Activated CD4-positive, alpha-beta memory T cell treated with anti-CD3 and anti-CD28 coated beads, Interleukin-2, amount 10 ng/mL, durations not matched to agents 7 days and 5 days (primary cell): Measurements from ENCODE around the gene JAKMIP1. TPM values are rescaled to one million over a fixed set of nuclear protein-coding genes. Genes with fewer than 3 reads are reported as not detected.
A peak's percentile ranks its signal among the peaks of the same experiment; 100 is the strongest.

Experiments
- CTCF ChIA-PET: fragments of 350-600 bp; sonication (Branson Sonifier 250); formaldehyde crosslinking; loops from one replicate; lab custom pipeline; 2021; ENCODE audit warnings: antibody characterized with exemption, inconsistent platforms; lab: Charles Lee
- POLR2A ChIA-PET: fragments of 350-600 bp; sonication (Branson Sonifier 250); formaldehyde crosslinking; loops from one replicate; lab custom pipeline; 2021; ENCODE audit warnings: antibody characterized with exemption; lab: Charles Lee
- DNase-seq: peaks from one replicate; pipeline ENCODE4 v3.0.0-alpha.2; 2020
- H3K27ac Mint-ChIP-seq: one replicate; pipeline ENCODE4 v1.8.0; 2021; ENCODE audit warnings: mild to moderate bottlenecking, mixed read lengths
- H3K27me3 Mint-ChIP-seq: one replicate; pipeline ENCODE4 v1.8.0; 2021; ENCODE audit warnings: mixed read lengths
- H3K36me3 Mint-ChIP-seq: one replicate; pipeline ENCODE4 v1.8.0; 2021; ENCODE audit warnings: low read depth, mixed read lengths
- H3K4me1 Mint-ChIP-seq: one replicate; pipeline ENCODE4 v1.8.0; 2021; ENCODE audit warnings: mixed read lengths
- H3K4me3 Mint-ChIP-seq: one replicate; pipeline ENCODE4 v1.8.0; 2021; ENCODE audit warnings: mild to moderate bottlenecking, mixed read lengths
- H3K9me3 Mint-ChIP-seq: one replicate; pipeline ENCODE4 v1.8.0; 2021; ENCODE audit warnings: mixed read lengths
- total RNA-seq, 2 experiments: library from RNA; stranded (reverse); gene quantifications; one replicate each; pipeline ENCODE4 v1.2.3, GENCODE V29; 2021

Gene JAKMIP1
- total RNA-seq, 2 experiments from 2014 or later = 43.8 to 44.4 TPM

- Mint-ChIP-seq H3K36me3 (no peaks in the 10 kb centered on the region), H3K9me3 (no peaks in the 10 kb centered on the region), H3K27me3 (no peaks in the 10 kb centered on the region), H3K27ac (no peak overlapping the region), H3K4me3 (no peak overlapping the region), H3K4me1 (no peaks in the 10 kb centered on the region)
- CTCF ChIA-PET = interaction anchor here (0.7 to 3.6 kb wide), 4 partner anchors 9 to 137 kb away, joined by 3 to 19 read pairs (median 3); no protein-coding TSS in a partner anchor
- POLR2A ChIA-PET = interaction anchor here (0.8 kb wide), 1 partner anchor 22 kb away, joined by 3 read pairs; no protein-coding TSS in a partner anchor
- DNase-seq = peak; percentile 49
Measured at GRCh38 chr4:6019316-6020263, 180.8 kb downstream of the JAKMIP1 start.

GRCh38 chr4:6018331-6018730, 182.0 kb downstream of the JAKMIP1 start, which contains the start of gene C4orf50:
TSS of gene C4orf50 (minus strand) at chr4:6018431.
- no peaks in the 10 kb centered on the region for H3K4me1 Mint-ChIP-seq
- ChIA-PET POLR2A (no interaction called here), CTCF (interaction anchor here (3.6 kb wide), 1 partner anchor 19 kb away, joined by 19 read pairs; no protein-coding TSS in a partner anchor)
- H3K36me3 Mint-ChIP-seq = no peaks in the 10 kb centered on the region
- no peak within 1 kb of the TSS for H3K27ac Mint-ChIP-seq
- no peak for DNase-seq
- H3K9me3 Mint-ChIP-seq = no peaks in the 10 kb centered on the region
- H3K4me3 Mint-ChIP-seq = no peak within 1 kb of the TSS
- no peaks in the 10 kb centered on the region for H3K27me3 Mint-ChIP-seq

- Mint-ChIP-seq H3K36me3 (no peaks in the 10 kb centered on the region), H3K9me3 (no peaks in the 10 kb centered on the region), H3K4me1 (no peaks in the 10 kb centered on the region), H3K27ac (no peak overlapping the region), H3K27me3 (no peaks in the 10 kb centered on the region), H3K4me3 (no peak overlapping the region)
- no peak for DNase-seq
- ChIA-PET POLR2A (no interaction called here), CTCF (no interaction called here)
Measured at GRCh38 chr4:6017800-6018199, 182.5 kb downstream of the JAKMIP1 start.

DNA sequence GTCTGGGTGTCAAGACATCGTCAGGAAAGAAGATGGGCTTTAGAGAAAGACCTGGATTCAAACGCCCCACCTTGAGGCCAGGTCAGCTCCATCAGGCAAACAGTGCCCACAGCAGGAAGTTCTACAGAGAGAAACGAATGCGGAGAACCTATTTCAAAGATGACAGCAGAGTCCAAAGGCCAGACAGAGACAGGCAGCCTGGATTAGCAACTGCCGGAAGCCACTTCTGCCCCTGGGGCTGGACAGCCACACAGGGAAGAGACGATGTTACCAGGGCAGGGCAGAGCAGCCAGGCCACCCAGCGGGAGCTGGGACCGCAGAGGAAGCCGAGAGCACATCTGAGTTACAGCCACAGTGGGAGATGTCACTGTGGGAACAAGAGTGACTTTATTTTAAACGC, 183.3 kb downstream of the JAKMIP1 start:
- ChIA-PET CTCF (no interaction called here), POLR2A (no interaction called here)
- DNase-seq = no peak
- H3K4me1 Mint-ChIP-seq = no peaks in the 10 kb centered on the region
- no peak overlapping the region for H3K4me3 Mint-ChIP-seq
- no peak overlapping the region for H3K27ac Mint-ChIP-seq
- H3K9me3 Mint-ChIP-seq = no peaks in the 10 kb centered on the region
- no peaks in the 10 kb centered on the region for H3K27me3 Mint-ChIP-seq
- H3K36me3 Mint-ChIP-seq = no peaks in the 10 kb centered on the region

GRCh38 chr4:6013564-6013963, 186.8 kb downstream of the JAKMIP1 start:
- ChIA-PET POLR2A (no interaction called here), CTCF (interaction anchor here (0.7 kb wide), 1 partner anchor 37 kb away, joined by 3 read pairs; no protein-coding TSS in a partner anchor)
- no peak for DNase-seq
- peaks cover 15% of the 10 kb centered on the region for H3K27me3 Mint-ChIP-seq
- no peak overlapping the region for H3K27ac Mint-ChIP-seq
- no peaks in the 10 kb centered on the region for H3K36me3 Mint-ChIP-seq
- H3K9me3 Mint-ChIP-seq = no peaks in the 10 kb centered on the region
- H3K4me1 Mint-ChIP-seq = no peaks in the 10 kb centered on the region
- H3K4me3 Mint-ChIP-seq = no peak overlapping the region

GRCh38 chr4:6012200-6012599, 188.1 kb downstream of the JAKMIP1 start:
- ChIA-PET POLR2A (no interaction called here), CTCF (interaction anchor here (1.0 to 1.6 kb wide), 4 partner anchors 9 to 318 kb away, joined by 3 to 5 read pairs (median 4); no protein-coding TSS in a partner anchor)
- Mint-ChIP-seq H3K9me3 (no peaks in the 10 kb centered on the region), H3K27ac (no peak overlapping the region), H3K4me3 (no peak overlapping the region), H3K4me1 (no peaks in the 10 kb centered on the region), H3K36me3 (no peaks in the 10 kb centered on the region), H3K27me3 (peaks cover 20% of the 10 kb centered on the region)
- no peak for DNase-seq

DNA sequence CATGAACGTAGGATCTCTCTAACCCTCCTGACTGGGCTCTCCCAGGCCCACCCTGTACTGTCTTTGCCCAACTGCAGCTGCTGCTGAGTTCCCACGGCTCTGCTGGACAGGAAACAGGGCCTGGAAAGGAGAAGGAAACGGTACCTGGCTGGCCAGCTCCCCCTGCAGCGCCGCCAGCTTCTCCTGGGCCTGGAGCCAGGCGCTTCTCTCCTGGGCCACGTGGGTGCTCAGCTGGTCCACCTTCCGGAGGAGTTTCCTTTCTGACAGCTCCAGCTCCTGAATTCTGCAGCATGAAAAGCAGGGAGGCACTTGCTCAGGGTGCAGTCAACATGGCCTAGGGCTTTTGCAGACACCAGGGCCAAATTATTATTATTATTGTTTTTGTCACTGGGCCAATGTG, 188.7 kb downstream of the JAKMIP1 start:
- Mint-ChIP-seq H3K27me3 (peaks cover 22% of the 10 kb centered on the region), H3K9me3 (no peaks in the 10 kb centered on the region), H3K27ac (no peak overlapping the region), H3K36me3 (no peaks in the 10 kb centered on the region), H3K4me1 (no peaks in the 10 kb centered on the region), H3K4me3 (no peak overlapping the region)
- CTCF ChIA-PET = interaction anchor here (1.0 to 1.6 kb wide), 4 partner anchors 10 to 319 kb away, joined by 3 to 5 read pairs (median 4); no protein-coding TSS in a partner anchor
- no peak for DNase-seq
- POLR2A ChIA-PET = no interaction called here

GRCh38 chr4:6011271-6011671, 189.1 kb downstream of the JAKMIP1 start:
- no peaks in the 10 kb centered on the region for H3K36me3 Mint-ChIP-seq
- H3K27me3 Mint-ChIP-seq = peaks cover 26% of the 10 kb centered on the region
- POLR2A ChIA-PET = no interaction called here
- no peaks in the 10 kb centered on the region for H3K9me3 Mint-ChIP-seq
- no peaks in the 10 kb centered on the region for H3K4me1 Mint-ChIP-seq
- CTCF ChIA-PET = interaction anchor here (1.0 to 3.0 kb wide), 3 partner anchors 9 to 319 kb away, joined by 3 to 16 read pairs (median 5); no protein-coding TSS in a partner anchor
- DNase-seq = no peak
- H3K4me3 Mint-ChIP-seq = no peak overlapping the region
- no peak overlapping the region for H3K27ac Mint-ChIP-seq

- Mint-ChIP-seq H3K27ac (no peak overlapping the region), H3K27me3 (peaks cover 26% of the 10 kb centered on the region), H3K9me3 (no peaks in the 10 kb centered on the region), H3K4me3 (no peak overlapping the region), H3K4me1 (no peaks in the 10 kb centered on the region), H3K36me3 (no peaks in the 10 kb centered on the region)
- ChIA-PET POLR2A (no interaction called here), CTCF (interaction anchor here (1.0 to 3.0 kb wide), 3 partner anchors 9 to 320 kb away, joined by 3 to 16 read pairs (median 5); no protein-coding TSS in a partner anchor)
- no peak for DNase-seq
Measured at GRCh38 chr4:6010789-6011188, 189.6 kb downstream of the JAKMIP1 start.

DNA sequence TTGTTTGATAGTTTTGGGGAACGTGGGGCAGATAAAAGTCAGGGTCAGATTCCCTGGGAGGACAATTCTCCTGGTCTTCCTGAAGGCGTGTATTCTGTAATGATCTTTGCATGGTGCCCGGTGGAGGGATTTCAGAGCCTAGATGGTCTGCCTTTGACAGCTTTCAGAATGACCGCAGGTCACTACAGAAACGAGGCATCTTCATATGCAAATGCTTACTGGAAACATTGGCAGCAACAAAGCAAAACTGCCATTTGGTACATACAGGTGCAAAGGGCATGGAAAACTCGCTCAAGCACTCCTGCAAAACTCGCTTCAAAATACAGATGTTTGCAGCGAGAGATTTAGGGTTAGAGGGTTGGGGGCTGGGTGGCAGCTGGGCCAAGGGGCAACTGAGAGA, 190.9 kb downstream of the JAKMIP1 start:
- DNase-seq = no peak
- H3K4me3 Mint-ChIP-seq = no peak overlapping the region
- CTCF ChIA-PET = interaction anchor here (3.0 kb wide), 1 partner anchor 11 kb away, joined by 16 read pairs; no protein-coding TSS in a partner anchor
- H3K36me3 Mint-ChIP-seq = no peaks in the 10 kb centered on the region
- peaks cover 26% of the 10 kb centered on the region for H3K27me3 Mint-ChIP-seq
- H3K9me3 Mint-ChIP-seq = no peaks in the 10 kb centered on the region
- no peak overlapping the region for H3K27ac Mint-ChIP-seq
- H3K4me1 Mint-ChIP-seq = no peaks in the 10 kb centered on the region
- POLR2A ChIA-PET = no interaction called here

DNA sequence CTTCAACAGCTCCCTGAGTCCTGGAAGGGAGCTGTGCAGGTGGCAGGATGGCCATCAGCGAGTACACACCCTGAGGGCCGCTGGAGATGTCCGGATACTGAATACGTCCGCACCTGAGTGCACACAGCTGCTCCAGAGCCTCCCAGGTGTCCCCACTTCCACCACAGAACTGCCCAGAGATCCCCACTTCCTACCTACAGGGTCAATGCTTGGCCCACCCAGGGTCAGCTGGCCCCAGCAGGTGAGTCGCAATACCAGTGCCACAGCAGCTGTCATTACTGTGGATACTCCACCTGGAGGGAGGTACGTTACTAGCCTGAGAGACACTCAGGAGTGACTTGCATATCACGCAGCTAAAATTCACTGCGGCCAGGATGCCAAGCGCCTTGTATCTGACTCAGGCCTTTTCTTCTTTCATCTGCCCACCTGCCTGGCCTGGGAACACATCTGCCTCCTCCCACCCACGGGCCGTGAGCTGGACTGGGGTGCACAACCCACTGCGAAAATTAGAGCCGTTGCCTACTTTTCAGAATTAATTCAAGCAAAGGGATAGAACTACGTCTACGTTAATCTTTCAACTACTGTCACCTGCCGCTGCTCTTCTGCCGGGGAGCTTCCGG, 191.5 kb downstream of the JAKMIP1 start:
- DNase-seq = no peak
- Mint-ChIP-seq H3K4me1 (no peaks in the 10 kb centered on the region), H3K36me3 (no peaks in the 10 kb centered on the region), H3K9me3 (no peaks in the 10 kb centered on the region), H3K4me3 (no peak overlapping the region), H3K27me3 (peaks cover 26% of the 10 kb centered on the region), H3K27ac (no peak overlapping the region)
- POLR2A ChIA-PET = no interaction called here
- CTCF ChIA-PET = interaction anchor here (3.0 kb wide), 1 partner anchor 11 kb away, joined by 16 read pairs; no protein-coding TSS in a partner anchor

DNA sequence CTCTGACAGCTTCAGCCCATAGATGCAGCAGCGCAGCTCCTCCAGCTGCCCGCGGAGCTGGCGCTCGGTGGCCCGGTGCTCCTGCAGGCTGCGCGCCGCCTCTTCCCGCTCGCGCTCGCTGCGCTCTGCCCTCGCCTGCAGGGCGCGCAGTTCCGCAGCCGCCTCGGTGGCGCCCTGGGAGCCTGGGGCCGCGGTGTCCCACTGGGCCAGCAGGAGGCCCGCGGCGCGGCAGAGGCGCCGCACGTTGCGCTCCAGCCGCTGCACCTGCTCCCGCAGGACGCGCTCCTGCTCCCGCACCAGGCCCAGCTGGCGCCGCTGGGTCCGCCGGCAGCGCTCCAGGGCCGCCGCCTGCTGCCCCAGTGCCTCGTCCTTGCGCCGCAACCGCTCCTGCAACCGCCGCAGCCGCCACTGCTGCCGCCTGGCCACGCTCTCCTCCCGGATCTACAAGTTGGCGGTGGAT, 192.2 kb downstream of the JAKMIP1 start:
- Mint-ChIP-seq H3K9me3 (no peaks in the 10 kb centered on the region), H3K27me3 (peaks cover 26% of the 10 kb centered on the region), H3K4me1 (no peaks in the 10 kb centered on the region), H3K27ac (no peak overlapping the region), H3K36me3 (no peaks in the 10 kb centered on the region), H3K4me3 (no peak overlapping the region)
- ChIA-PET POLR2A (no interaction called here), CTCF (no interaction called here)
- no peak for DNase-seq

GRCh38 chr4:6005175-6005574, 195.2 kb downstream of the JAKMIP1 start:
- no peaks in the 10 kb centered on the region for H3K4me1 Mint-ChIP-seq
- peaks cover 24% of the 10 kb centered on the region for H3K27me3 Mint-ChIP-seq
- ChIA-PET CTCF (no interaction called here), POLR2A (no interaction called here)
- DNase-seq = no peak
- H3K27ac Mint-ChIP-seq = no peak overlapping the region
- H3K4me3 Mint-ChIP-seq = no peak overlapping the region
- no peaks in the 10 kb centered on the region for H3K36me3 Mint-ChIP-seq
- H3K9me3 Mint-ChIP-seq = no peaks in the 10 kb centered on the region
